T-cell (primary cell): ENCODE data around the gene SYT5. TPM values are rescaled to one million over a fixed set of nuclear protein-coding genes. Genes with fewer than 3 reads are reported as not detected.
A peak's percentile ranks its signal among the peaks of the same experiment; 100 is the strongest.

Experiments
- ATAC-seq, 4 experiments: fragments of 200-7000 bp in 3 of 4; fragments of 150-1000 bp in 1 of 4; cut with Tn5 transposase; replicated peaks in 1 of 4; 1 replicate in 3 of 4; 2 replicates in 1 of 4; pipeline ENCODE4 v1.10.0; 2021; ENCODE audit warnings: moderate library complexity in 3 of 4, mild to moderate bottlenecking in 2 of 4, moderate number of reproducible peaks in 1 of 4
- CTCF ChIA-PET, 2 donors: fragments of 300-600 bp; sonication (Branson Sonifier 250); formaldehyde crosslinking; loops; one replicate each; lab custom pipeline; 2022; ENCODE audit warnings: antibody characterized with exemption in 2 of 2; lab: Charles Lee
- POLR2A ChIA-PET, 2 donors: fragments of 300-600 bp; sonication (Branson Sonifier 250); formaldehyde crosslinking; loops; one replicate each; lab custom pipeline; 2022; ENCODE audit warnings: antibody characterized with exemption in 2 of 2; lab: Charles Lee
- DNase-seq, 35 experiments: peaks; one replicate each; pipeline versions ENCODE4 v3.0.0 to v3.0.0-alpha.2; 2013 to 2023
- H3K27ac ChIP-seq: one replicate; pipeline ENCODE4 v1.5.1; 2013; ENCODE audit warnings: low read length
- H3K27me3 ChIP-seq, 2 experiments: replicated peaks in 1 of 2; 1 replicate in 1 of 2; 2 replicates in 1 of 2; pipeline versions ENCODE4 v1.6.1 to v1.7.0; 2013; ENCODE audit warnings: low read length in 1 of 2, mixed read lengths in 1 of 2; ENCODE audit not compliant: control insufficient read depth in 2 of 2, insufficient read depth in 2 of 2; ENCODE audit errors: extremely low read depth in 1 of 2
- H3K36me3 ChIP-seq, 2 donors: 1 replicate in 1 of 2; 2 replicates in 1 of 2; pipeline versions ENCODE4 v1.6.1 to v1.7.0; 2013; ENCODE audit warnings: low read length in 1 of 2; ENCODE audit not compliant: control insufficient read depth in 2 of 2, insufficient read depth in 1 of 2; ENCODE audit errors: extremely low read depth in 1 of 2
- H3K4me1 ChIP-seq, 2 experiments: 1 replicate in 1 of 2; 2 replicates in 1 of 2; pipeline versions ENCODE4 v1.6.1 to v1.7.0; 2013; ENCODE audit warnings: low read length in 2 of 2, mixed read lengths in 1 of 2; ENCODE audit not compliant: insufficient read depth in 2 of 2, control insufficient read depth in 1 of 2; ENCODE audit errors: extremely low read depth in 1 of 2
- H3K4me3 ChIP-seq, 2 donors: 1 replicate in 1 of 2; 2 replicates in 1 of 2; pipeline versions ENCODE4 v1.5.1 to v1.7.0; 2013; ENCODE audit warnings: mild to moderate bottlenecking in 2 of 2, low read length in 1 of 2, moderate library complexity in 1 of 2; ENCODE audit not compliant: control insufficient read depth in 1 of 2; ENCODE audit errors: extremely low read depth in 1 of 2
- H3K9me3 ChIP-seq: 2 replicates; pipeline ENCODE4 v1.7.0; 2013
- H3K27ac Mint-ChIP-seq, 2 donors: one replicate each; pipeline ENCODE4 v1.8.0; 2020 to 2021; ENCODE audit warnings: mild to moderate bottlenecking in 2 of 2, mixed read lengths in 2 of 2
- H3K27me3 Mint-ChIP-seq, 2 donors: one replicate each; pipeline ENCODE4 v1.8.0; 2021 to 2022; ENCODE audit warnings: mixed read lengths in 2 of 2
- H3K36me3 Mint-ChIP-seq: one replicate; pipeline ENCODE4 v1.8.0; 2021; ENCODE audit warnings: mixed read lengths
- H3K4me1 Mint-ChIP-seq, 3 donors: one replicate each; pipeline ENCODE4 v1.8.0; 2020 to 2022; ENCODE audit warnings: mixed read lengths in 3 of 3, mild to moderate bottlenecking in 1 of 3
- H3K4me3 Mint-ChIP-seq, 3 donors: one replicate each; pipeline ENCODE4 v1.8.0; 2020 to 2022; ENCODE audit warnings: mild to moderate bottlenecking in 3 of 3, mixed read lengths in 3 of 3, moderate library complexity in 3 of 3
- H3K9me3 Mint-ChIP-seq, 3 donors: one replicate each; pipeline ENCODE4 v1.8.0; 2020 to 2022; ENCODE audit warnings: mixed read lengths in 3 of 3
- WGBS: methylation state at CpG from one replicate; pipeline ENCODE4 v1.1.5; 2013; ENCODE audit warnings: missing lambda C conversion rate; ENCODE audit not compliant: insufficient coverage; 5-methylcytosine and 5-hydroxymethylcytosine counted together
- total RNA-seq, 35 experiments: library from RNA in 6 of 35; stranded (reverse) in 6 of 35; fragments of 120-200 nt in 1 of 35; gene quantifications; one replicate each; pipeline versions ENCODE4 v1.2.1 to v1.2.4 and lab custom pipeline; 2013 to 2026

The SYT5 gene
- total RNA-seq, 5 donors from 2014 or later (not counting 1 experiment from before 2014, with no cell fraction given), result 2.7 to 2.9 TPM; not detected in 3

GRCh38 chr19:55165952-55166529, 14.0 kb downstream of the SYT5 start:
- H3K9me3 ChIP-seq, result no peaks in the 10 kb centered on the region
- ChIA-PET POLR2A (no interaction called here), CTCF (interaction anchor here in 1 of 2 donors (0.6 kb wide), 1 partner anchor 110 kb away, joined by 4 read pairs; no protein-coding TSS in a partner anchor)
- peaks cover 13 to 14% (median 14%) of the 10 kb centered on the region in 3 donors for H3K4me1 Mint-ChIP-seq
- H3K27ac ChIP-seq, result no peak overlapping the region
- no peaks in the 10 kb centered on the region for H3K9me3 Mint-ChIP-seq
- H3K27me3 ChIP-seq, result peaks cover 15 to 91% of the 10 kb centered on the region in 2 experiments
- ATAC-seq (peak; percentile 72 to 75 (median 72)), DNase-seq (peak in 22 of 35 experiments; percentile 17 to 74 (median 38))
- H3K4me3 ChIP-seq, result peak overlapping the region in 1 of 2 donors; percentile 32
- no peaks in the 10 kb centered on the region for H3K36me3 ChIP-seq
- peaks cover 0 to 24% of the 10 kb centered on the region in 2 experiments for H3K4me1 ChIP-seq
- H3K36me3 Mint-ChIP-seq, result no peaks in the 10 kb centered on the region
- H3K4me3 Mint-ChIP-seq, result peak overlapping the region in 2 of 3 donors; percentile 54 to 80
- peaks cover 44 to 72% of the 10 kb centered on the region in 2 donors for H3K27me3 Mint-ChIP-seq
- H3K27ac Mint-ChIP-seq, result no peak overlapping the region
- 5% methylated on average over 31 of the region's 34 CpGs for WGBS

DNA sequence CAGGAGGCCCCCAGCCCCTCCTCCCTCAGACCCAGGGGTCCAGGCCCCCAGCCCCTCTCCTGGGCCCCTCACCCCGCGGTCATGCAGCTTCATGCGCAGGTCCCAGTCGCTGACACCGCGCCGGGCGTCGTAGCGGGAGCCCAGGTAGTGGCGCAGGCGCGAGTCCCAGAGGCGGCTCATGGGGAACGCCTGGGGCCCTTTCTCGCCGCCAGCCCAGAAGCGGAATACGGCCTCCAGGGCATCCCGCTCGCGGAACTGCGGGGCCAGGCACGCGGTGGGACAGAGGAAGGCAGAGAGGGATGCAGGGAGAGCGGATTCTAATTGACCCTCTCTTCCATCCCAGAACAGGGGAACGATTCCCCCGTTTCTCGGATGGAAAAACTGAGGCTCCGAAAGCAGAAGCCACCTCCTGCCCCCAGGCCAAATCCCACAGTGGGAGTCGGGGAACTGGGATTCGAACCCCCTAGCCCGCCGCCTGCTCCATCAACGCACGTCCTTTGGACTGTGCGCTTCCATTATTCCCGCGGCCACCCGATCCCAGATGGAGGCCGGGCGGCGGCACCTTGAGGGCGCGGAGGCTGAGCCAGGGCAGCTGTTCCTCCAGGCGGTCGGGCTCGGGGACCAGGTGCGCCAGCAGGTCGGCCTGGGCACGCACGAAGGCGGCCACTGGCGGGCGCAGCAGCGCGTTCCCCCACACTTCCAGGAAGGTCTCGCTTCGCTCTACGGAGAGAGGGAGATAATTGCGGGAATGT, 18.3 kb downstream of the SYT5 start:
- Histone ChIP-seq H3K36me3 (no peaks in the 10 kb centered on the region), H3K9me3 (no peaks in the 10 kb centered on the region), H3K4me1 (peaks cover 0 to 26% of the 10 kb centered on the region in 2 experiments), H3K4me3 (no peak overlapping the region), H3K27me3 (peaks cover 8 to 93% of the 10 kb centered on the region in 2 experiments), H3K27ac (no peak overlapping the region)
- ChIA-PET POLR2A (no interaction called here), CTCF (no interaction called here)
- H3K27ac Mint-ChIP-seq, result no peak overlapping the region
- H3K27me3 Mint-ChIP-seq, result peaks cover 36 to 69% of the 10 kb centered on the region in 2 donors
- no peak for DNase-seq
- WGBS, result 37% methylated on average over 31 of the region's 61 CpGs
- H3K4me3 Mint-ChIP-seq, result no peak overlapping the region
- no peaks in the 10 kb centered on the region for H3K9me3 Mint-ChIP-seq
- H3K4me1 Mint-ChIP-seq, result peaks cover 10 to 14% (median 12%) of the 10 kb centered on the region in 3 donors
- no peaks in the 10 kb centered on the region for H3K36me3 Mint-ChIP-seq
- no peak for ATAC-seq

- Histone ChIP-seq H3K9me3 (no peaks in the 10 kb centered on the region), H3K27me3 (peaks cover 8 to 93% of the 10 kb centered on the region in 2 experiments), H3K27ac (no peak overlapping the region), H3K36me3 (no peaks in the 10 kb centered on the region), H3K4me3 (no peak overlapping the region), H3K4me1 (peaks cover 0 to 26% of the 10 kb centered on the region in 2 experiments)
- ATAC-seq, result no peak
- no peak for DNase-seq
- no peak overlapping the region for H3K27ac Mint-ChIP-seq
- ChIA-PET CTCF (interaction anchor here in 1 of 2 donors (0.7 kb wide), 1 partner anchor 14 kb away, joined by 3 read pairs; no protein-coding TSS in a partner anchor), POLR2A (no interaction called here)
- peak overlapping the region in 1 of 3 donors; percentile 33 for H3K4me3 Mint-ChIP-seq
- H3K36me3 Mint-ChIP-seq, result no peaks in the 10 kb centered on the region
- no peaks in the 10 kb centered on the region for H3K9me3 Mint-ChIP-seq
- H3K27me3 Mint-ChIP-seq, result peaks cover 31 to 69% of the 10 kb centered on the region in 2 donors
- WGBS, result 49% methylated on average over 27 of the region's 32 CpGs
- H3K4me1 Mint-ChIP-seq, result peaks cover 6 to 10% (median 9%) of the 10 kb centered on the region in 3 donors
Observed at GRCh38 chr19:55160986-55161365, 19.1 kb downstream of the SYT5 start.

DNA sequence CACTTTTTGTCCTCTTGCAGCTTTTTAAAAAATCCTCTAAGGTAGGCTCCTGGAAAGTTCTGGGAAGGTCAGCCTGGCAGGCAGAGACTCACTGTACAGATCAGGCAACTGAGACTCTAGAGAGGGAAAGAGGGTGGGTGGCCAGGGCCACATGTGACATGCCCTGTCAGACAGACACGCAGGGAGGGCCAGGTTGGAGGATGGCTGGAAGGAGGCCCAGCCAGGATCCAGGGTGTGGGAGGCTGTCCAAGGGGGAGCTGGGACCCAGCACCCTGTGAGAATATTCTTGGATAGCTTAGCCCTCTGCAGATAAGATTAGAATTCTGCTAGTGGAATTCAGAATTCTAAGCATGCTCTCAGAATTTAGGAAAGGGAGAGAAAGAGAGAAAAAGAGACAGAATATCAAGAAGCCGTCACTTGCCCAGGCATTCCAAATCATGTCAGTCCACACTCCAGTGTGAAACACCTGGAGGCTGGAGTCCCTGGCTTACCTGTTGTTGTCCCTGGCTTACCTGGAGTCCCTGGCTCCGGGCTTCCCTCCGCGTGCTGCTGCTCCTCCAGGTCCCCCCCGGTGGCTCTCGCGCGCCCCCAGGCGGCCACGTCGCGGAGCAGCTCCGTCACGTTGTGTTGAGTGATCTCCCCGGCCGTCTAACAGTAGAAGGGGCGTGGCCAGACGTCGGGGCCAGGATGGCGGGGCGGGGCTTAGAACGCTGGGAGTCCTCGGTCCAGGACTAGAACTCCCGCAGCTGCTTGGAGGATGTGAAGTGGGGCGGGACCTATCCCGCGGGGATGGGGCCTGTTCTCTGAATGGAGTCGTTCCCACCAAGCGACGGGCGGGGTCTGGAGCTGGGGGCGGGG, 19.7 kb downstream of the SYT5 start:
- ChIA-PET CTCF (interaction anchor here in 1 of 2 donors (0.6 to 0.7 kb wide), 4 partner anchors 15 to 713 kb away, joined by 3 read pairs; no protein-coding TSS in a partner anchor), POLR2A (no interaction called here)
- Histone ChIP-seq H3K27ac (no peak overlapping the region), H3K27me3 (peaks cover 4 to 91% of the 10 kb centered on the region in 2 experiments), H3K9me3 (no peaks in the 10 kb centered on the region), H3K4me3 (no peak overlapping the region), H3K36me3 (no peaks in the 10 kb centered on the region), H3K4me1 (peaks cover 0 to 24% of the 10 kb centered on the region in 2 experiments)
- H3K27ac Mint-ChIP-seq, result no peak overlapping the region
- DNase-seq (peak; percentile 57 to 92 (median 80)), ATAC-seq (peak; percentile 86 to 95 (median 92))
- H3K4me1 Mint-ChIP-seq, result peaks cover 6 to 9% (median 8%) of the 10 kb centered on the region in 3 donors
- WGBS, result 8% methylated on average over 24 of the region's 33 CpGs
- peaks cover 27 to 64% of the 10 kb centered on the region in 2 donors for H3K27me3 Mint-ChIP-seq
- H3K4me3 Mint-ChIP-seq, result peak overlapping the region in 1 of 3 donors; percentile 33
- no peaks in the 10 kb centered on the region for H3K9me3 Mint-ChIP-seq
- no peaks in the 10 kb centered on the region for H3K36me3 Mint-ChIP-seq

DNA sequence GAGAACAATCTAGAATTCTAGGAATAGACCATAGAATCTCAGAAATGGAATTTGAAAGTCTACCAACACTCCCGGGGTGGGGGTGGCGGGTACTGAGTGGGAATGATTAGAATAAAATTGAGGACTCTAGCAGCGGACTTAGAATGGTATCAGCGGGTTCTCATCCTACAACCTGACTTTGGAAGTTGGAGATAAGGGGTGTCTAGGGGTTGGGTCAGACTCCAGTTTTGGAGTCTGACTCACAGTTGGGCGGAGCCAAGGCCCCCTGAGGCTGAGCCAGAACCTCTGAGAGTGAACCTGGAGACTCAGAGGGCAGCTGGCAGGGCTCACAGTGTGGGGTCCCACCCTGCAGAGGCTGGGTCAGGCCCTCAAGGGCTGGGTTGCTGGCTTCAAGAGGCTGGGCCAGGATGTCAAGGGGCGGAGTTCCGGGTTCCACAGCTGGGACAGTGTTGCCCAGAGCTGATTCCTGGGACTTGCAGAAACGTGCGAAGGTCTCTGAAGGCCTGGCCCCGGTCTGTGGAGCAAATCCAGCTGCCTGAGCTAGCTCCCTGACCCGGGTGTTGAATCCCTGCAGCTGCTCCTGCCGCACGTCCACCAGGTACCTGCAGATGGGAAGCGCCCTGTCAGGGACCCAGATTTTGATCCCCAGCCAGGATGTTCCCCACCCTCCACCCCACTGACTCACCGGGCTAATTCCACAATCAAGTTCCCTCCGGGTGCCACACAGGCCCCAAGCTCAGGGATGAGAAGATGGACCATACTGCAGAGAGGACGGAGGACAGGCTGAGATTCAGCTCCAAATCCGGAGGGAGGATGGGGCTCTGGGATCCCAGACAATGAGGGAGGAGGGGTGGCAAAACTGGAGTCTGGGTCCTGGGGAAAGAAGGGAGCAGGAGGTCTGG, 21.0 kb downstream of the SYT5 start:
- H3K27me3 ChIP-seq, result peaks cover 4 to 88% of the 10 kb centered on the region in 2 experiments
- CTCF ChIA-PET, result interaction anchor here in 1 of 2 donors (0.6 kb wide), 2 partner anchors 148 to 346 kb away, joined by 3 to 9 read pairs; no protein-coding TSS in a partner anchor
- no peak overlapping the region for H3K27ac ChIP-seq

More for the DNA sequence above, 21.0 kb downstream of the SYT5 start:
- Mint-ChIP-seq H3K4me3 (no peak overlapping the region), H3K27me3 (peaks cover 22 to 63% of the 10 kb centered on the region in 2 donors), H3K36me3 (no peaks in the 10 kb centered on the region), H3K9me3 (peaks cover 0 to 5% (median 0%) of the 10 kb centered on the region in 3 donors), H3K27ac (no peak overlapping the region), H3K4me1 (peaks cover 12 to 15% (median 14%) of the 10 kb centered on the region in 3 donors)
- 83% methylated on average over 13 of the region's 18 CpGs for WGBS
- no peaks in the 10 kb centered on the region for H3K36me3 ChIP-seq
- H3K9me3 ChIP-seq, result no peaks in the 10 kb centered on the region
- peaks cover 0 to 24% of the 10 kb centered on the region in 2 experiments for H3K4me1 ChIP-seq
- no peak for ATAC-seq
- DNase-seq, result no peak
- POLR2A ChIA-PET, result no interaction called here
- no peak overlapping the region for H3K4me3 ChIP-seq
